T-helper 2 cell treated with Interferon-gamma antibody and Interleukin-4, amounts not matched to agents 100 ng/mL and 5 ng/mL, for 36 hours (primary cell): ENCODE measurements around the gene KRTAP19-2. TPM values are rescaled to one million over a fixed set of nuclear protein-coding genes. Genes with fewer than 3 reads are reported as not detected.

ENCODE experiments used
- total RNA-seq: library from RNA; stranded (reverse); gene quantifications from 2 replicates; pipeline ENCODE4 v1.2.3, GENCODE V29; 2022

Gene KRTAP19-2
- total RNA-seq, 1 donor from 2014 or later, result not detected

Other genes with a start within 250 kb of the KRTAP19-2 start
- not detected in 2 replicates for gene KRTAP24-1, start 204.5 kb downstream of the KRTAP19-2 start, total RNA-seq
- not detected in 2 replicates for gene KRTAP25-1, start 197.9 kb downstream of the KRTAP19-2 start, total RNA-seq
- gene KRTAP26-1, start 167.1 kb downstream of the KRTAP19-2 start, total RNA-seq, result not detected in 2 replicates
- not detected in 2 replicates for gene KRTAP27-1, start 149.7 kb downstream of the KRTAP19-2 start, total RNA-seq
- not detected in 2 replicates for gene KRTAP23-1, start 138.8 kb downstream of the KRTAP19-2 start, total RNA-seq
- gene KRTAP13-2, start 115.2 kb downstream of the KRTAP19-2 start, total RNA-seq, result not detected in 2 replicates
- gene KRTAP13-1, start 91.4 kb downstream of the KRTAP19-2 start, total RNA-seq, result not detected in 2 replicates
- not detected in 2 replicates for gene KRTAP13-3, start 61.5 kb downstream of the KRTAP19-2 start, total RNA-seq
- gene KRTAP13-4, start 57.2 kb downstream of the KRTAP19-2 start, total RNA-seq, result not detected in 2 replicates
- gene KRTAP15-1, start 47.2 kb downstream of the KRTAP19-2 start, total RNA-seq, result not detected in 2 replicates
- not detected in 2 replicates for gene KRTAP19-1, start 7.1 kb downstream of the KRTAP19-2 start, total RNA-seq
- gene KRTAP19-3, start 4.6 kb upstream of the KRTAP19-2 start, total RNA-seq, result not detected in 2 replicates
- not detected in 2 replicates for gene KRTAP19-4, start 9.7 kb upstream of the KRTAP19-2 start, total RNA-seq
- not detected in 2 replicates for gene KRTAP19-5, start 14.7 kb upstream of the KRTAP19-2 start, total RNA-seq
- gene KRTAP19-6, start 54.4 kb upstream of the KRTAP19-2 start, total RNA-seq, result not detected in 2 replicates
- not detected in 2 replicates for gene KRTAP19-7, start 73.9 kb upstream of the KRTAP19-2 start, total RNA-seq
- not detected in 2 replicates for gene KRTAP22-2, start 103.0 kb upstream of the KRTAP19-2 start, total RNA-seq
- gene KRTAP6-3, start 105.0 kb upstream of the KRTAP19-2 start, total RNA-seq, result not detected in 2 replicates
- not detected in 2 replicates for gene KRTAP6-2, start 111.5 kb upstream of the KRTAP19-2 start, total RNA-seq
- gene KRTAP22-1, start 113.7 kb upstream of the KRTAP19-2 start, total RNA-seq, result not detected in 2 replicates
- gene KRTAP6-1, start 126.5 kb upstream of the KRTAP19-2 start, total RNA-seq, result not detected in 2 replicates
- not detected in 2 replicates for gene KRTAP20-1, start 129.0 kb upstream of the KRTAP19-2 start, total RNA-seq
- not detected in 2 replicates for gene KRTAP20-4, start 133.2 kb upstream of the KRTAP19-2 start, total RNA-seq
- not detected in 2 replicates for gene KRTAP20-2, start 147.8 kb upstream of the KRTAP19-2 start, total RNA-seq
- not detected in 2 replicates for gene KRTAP20-3, start 155.4 kb upstream of the KRTAP19-2 start, total RNA-seq
- gene KRTAP21-3, start 231.3 kb upstream of the KRTAP19-2 start, total RNA-seq, result not detected in 2 replicates